ENCODE data around the gene DARS1.

DNA sequence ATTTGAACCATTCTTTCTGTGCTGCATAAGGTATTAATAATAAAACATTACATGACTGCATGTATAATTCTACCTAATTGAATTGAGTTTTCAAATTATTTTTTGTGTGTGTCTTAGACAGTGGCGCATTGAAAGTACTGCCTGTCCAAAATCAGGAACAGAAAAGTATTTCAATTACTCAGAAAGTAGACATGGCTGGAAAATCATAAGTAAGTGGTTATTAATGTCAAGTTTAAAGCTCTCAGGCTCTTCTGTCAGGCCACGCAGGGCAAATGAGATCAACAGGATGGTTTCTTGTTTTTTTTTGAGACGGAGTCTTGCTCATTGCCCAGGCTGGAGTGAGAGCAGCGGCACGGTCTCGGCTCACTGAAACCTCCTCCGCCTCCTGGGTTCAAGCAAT is 32.4 kb upstream of the DARS1 start:
- TF ChIP-seq EZH2phosphoT487 (IDR thresholded peaks at IDR 0.05; ENCODE audit: borderline replicate concordance, low read length) (no peak), EZH2 (IDR thresholded peaks at IDR 0.05; ENCODE audit: low read length, unreplicated experiment) (no peak)

All from PC-3 (cell line).